Measurements from ENCODE around the gene TRIM66. TPM values are rescaled to one million over a fixed set of nuclear protein-coding genes. Genes with fewer than 3 reads are reported as not detected.
A peak's percentile ranks its signal among the peaks of the same experiment; 100 is the strongest.

Gene TRIM66
- total RNA-seq, 1 experiment from 2014 or later: 0.83 TPM

DNA sequence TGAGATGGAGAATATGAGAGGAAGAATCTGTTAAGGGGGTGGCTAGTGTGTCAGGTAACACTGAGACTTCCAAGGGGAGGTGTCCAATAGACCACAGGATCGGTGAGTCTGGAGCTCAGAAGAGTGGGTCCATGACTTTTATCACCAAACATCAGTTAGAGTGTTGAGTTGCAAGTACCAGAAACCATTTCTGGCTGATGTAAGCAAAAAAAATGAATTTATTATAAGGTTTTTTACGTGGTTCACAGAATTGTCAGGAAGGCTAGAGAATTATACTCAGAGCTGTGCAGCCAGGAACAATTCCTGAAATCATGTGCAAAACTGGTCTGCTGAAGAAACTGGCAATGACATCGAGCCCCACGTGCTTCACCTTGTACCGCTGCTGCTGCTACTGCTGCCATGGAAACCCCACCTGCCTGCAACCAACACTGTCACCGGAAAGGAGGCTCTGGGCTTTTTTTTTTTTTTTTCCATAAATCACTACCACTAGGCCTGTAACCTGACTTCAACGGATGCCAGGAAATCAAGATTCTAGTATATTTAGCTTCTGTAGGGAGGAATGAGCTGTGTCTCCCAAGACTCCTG lies 71.8 kb downstream of the TRIM66 start:
- peak; percentile 47 for DNase-seq
- Histone ChIP-seq H3K4me3 (ENCODE audit: insufficient read depth, low read depth, low read length) (no peak overlapping the region), H3K36me3 (replicated peaks; ENCODE audit: control insufficient read depth, insufficient read depth, low read length) (no peaks in the 10 kb centered on the region), H3K27me3 (ENCODE audit: control insufficient read depth, insufficient read depth, low read length) (no peaks in the 10 kb centered on the region)

DNA sequence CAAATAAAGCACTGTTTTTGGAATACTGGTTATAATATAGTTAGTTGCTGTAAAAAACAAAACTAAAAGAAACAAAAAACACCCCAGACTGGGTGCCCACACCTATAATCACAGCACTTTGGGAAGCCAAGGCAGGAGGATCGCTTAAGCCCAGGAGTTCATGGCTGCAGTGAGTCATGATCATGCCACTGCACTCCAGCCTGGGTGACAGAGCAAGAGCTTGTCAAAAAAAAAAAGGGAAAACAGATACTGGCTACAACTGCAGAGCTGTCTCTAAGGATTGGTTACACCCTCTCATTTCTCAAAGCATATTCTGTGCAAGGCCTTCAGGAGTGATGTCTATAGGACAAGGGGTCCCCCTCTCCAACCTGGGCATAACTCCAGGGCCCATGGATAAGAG lies 73.8 kb downstream of the TRIM66 start:
- H3K4me3 ChIP-seq (ENCODE audit: insufficient read depth, low read depth, low read length): no peak overlapping the region
- DNase-seq: no peak
- H3K36me3 ChIP-seq (replicated peaks; ENCODE audit: control insufficient read depth, insufficient read depth, low read length): no peaks in the 10 kb centered on the region
- no peaks in the 10 kb centered on the region for H3K27me3 ChIP-seq (ENCODE audit: control insufficient read depth, insufficient read depth, low read length)

DNA sequence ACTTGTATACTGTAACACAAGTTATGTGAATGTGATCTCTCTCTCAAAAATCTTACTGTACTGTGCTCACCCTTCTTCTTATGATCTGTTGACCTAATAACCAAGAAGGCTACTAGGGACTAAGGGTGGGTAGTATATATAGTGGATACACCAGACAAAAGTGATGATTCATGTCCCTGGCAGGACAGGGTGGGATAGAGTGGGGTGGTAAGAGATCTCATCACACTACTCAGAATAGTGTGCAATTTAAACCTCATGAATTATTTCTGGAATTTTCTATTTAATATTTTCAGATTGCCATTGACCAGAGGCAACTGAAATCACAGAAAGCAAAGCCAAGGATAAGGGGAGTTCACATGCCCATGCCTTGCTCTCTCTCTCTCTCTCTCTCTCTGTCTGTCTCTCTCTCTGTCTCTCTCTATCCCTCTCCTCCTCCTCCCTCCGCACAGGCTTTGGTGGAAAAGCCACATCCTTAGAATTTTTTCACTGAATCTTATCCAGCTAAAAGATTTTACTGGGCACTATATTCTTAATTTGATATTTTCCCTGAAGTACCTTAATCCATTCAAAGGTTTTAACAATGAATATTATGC lies 76.4 kb downstream of the TRIM66 start:
- no peak for DNase-seq
- H3K27me3 ChIP-seq (ENCODE audit: control insufficient read depth, insufficient read depth, low read length): no peaks in the 10 kb centered on the region
- H3K4me3 ChIP-seq (ENCODE audit: insufficient read depth, low read depth, low read length): no peak overlapping the region
- no peaks in the 10 kb centered on the region for H3K36me3 ChIP-seq (replicated peaks; ENCODE audit: control insufficient read depth, insufficient read depth, low read length)

DNA sequence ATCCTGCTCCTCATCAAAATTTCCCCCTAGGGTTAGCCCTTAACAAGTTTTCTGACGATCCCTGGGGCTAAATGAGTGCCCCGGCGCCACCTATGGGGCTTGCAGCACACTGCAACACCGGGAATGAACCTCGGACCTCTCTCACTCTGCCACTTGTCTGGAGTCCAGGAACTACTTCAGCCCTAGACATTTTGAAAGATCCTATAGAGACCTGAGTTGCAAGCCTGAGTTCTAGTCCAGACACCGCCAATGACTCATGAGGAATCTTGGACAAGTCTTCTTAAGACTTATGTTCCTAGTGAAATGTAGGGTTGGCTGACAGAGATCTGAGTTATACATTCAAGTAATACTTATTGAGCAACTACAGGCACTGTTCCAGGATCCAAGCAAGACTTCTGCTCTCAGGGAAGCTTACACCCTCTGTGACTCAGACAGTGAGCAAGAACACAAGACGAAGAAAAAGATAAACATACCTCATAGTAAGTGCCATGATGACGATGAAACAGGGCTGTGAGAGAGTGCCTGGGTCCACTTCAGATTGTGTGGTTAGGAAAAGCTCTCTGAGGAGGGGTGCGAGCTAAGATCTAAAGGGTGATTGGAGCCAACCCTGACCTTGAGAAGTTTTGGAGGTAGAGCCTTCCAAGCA lies 78.3 kb downstream of the TRIM66 start:
- peak; percentile 76 for DNase-seq

DNA sequence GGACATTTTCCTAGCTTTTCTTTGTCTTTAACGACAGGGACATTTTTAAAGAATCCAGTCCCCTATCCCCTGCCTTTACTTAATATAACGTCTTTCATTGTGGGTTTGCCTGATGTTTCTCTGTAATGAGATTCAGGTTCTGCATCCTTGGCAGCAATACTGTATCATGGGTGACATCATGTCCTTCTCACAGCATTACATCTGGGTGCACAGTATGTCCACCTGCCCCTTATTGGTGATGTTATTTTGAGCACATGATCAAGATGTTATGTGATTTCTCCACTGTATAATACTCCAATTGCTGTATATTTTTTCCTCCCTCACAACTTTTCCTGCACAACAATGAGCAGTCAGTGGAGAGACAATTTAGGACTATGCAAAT lies 78.8 kb downstream of the TRIM66 start:
- Histone ChIP-seq H3K4me3 (ENCODE audit: insufficient read depth, low read depth, low read length) (no peak overlapping the region), H3K27me3 (ENCODE audit: control insufficient read depth, insufficient read depth, low read length) (no peaks in the 10 kb centered on the region), H3K36me3 (replicated peaks; ENCODE audit: control insufficient read depth, insufficient read depth, low read length) (no peaks in the 10 kb centered on the region)
- DNase-seq: no peak

More for the DNA sequence above, 78.3 kb downstream of the TRIM66 start:
- Histone ChIP-seq H3K36me3 (replicated peaks; ENCODE audit: control insufficient read depth, insufficient read depth, low read length) (no peaks in the 10 kb centered on the region), H3K27me3 (ENCODE audit: control insufficient read depth, insufficient read depth, low read length) (no peaks in the 10 kb centered on the region), H3K4me3 (ENCODE audit: insufficient read depth, low read depth, low read length) (no peak overlapping the region)

DNA sequence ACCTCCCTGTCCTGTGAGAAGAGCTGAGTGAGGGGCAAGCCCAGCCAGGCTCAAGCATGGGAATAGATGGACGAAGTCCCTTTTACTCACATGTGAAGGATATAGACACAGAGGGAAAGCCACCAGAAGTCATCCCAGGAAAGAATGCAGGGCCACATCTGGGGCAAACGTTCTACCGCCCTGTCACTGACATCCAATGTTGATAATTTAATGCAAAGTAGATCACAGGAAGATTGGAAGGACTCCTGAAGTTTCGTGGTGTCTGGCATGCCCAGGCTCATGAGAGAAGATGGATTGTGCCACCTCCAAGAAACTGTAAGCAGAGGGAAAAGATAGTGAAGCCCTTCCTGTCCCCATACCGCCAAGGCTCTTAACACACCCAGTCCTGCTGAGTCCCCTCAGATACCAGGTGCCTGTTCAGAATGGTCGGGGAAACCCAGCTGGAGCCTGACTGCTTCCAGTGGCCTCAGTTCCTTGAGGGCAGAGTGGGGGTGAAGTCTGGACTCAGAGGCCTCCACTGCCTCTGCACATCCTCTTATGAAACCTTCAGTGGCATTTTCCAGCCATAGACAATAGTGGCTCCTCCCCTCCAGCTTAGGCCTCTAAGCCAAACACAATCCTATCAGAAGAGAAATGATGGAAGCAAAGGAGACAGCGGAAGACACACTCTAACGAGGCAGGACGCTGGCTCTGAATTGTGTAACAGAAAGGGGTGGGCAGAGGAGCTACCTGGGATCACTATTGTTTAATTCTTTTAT lies 80.9 kb downstream of the TRIM66 start:
- H3K4me3 ChIP-seq (ENCODE audit: insufficient read depth, low read depth, low read length): no peak overlapping the region
- DNase-seq: no peak
- no peaks in the 10 kb centered on the region for H3K27me3 ChIP-seq (ENCODE audit: control insufficient read depth, insufficient read depth, low read length)
- H3K36me3 ChIP-seq (replicated peaks; ENCODE audit: control insufficient read depth, insufficient read depth, low read length): no peaks in the 10 kb centered on the region

DNA sequence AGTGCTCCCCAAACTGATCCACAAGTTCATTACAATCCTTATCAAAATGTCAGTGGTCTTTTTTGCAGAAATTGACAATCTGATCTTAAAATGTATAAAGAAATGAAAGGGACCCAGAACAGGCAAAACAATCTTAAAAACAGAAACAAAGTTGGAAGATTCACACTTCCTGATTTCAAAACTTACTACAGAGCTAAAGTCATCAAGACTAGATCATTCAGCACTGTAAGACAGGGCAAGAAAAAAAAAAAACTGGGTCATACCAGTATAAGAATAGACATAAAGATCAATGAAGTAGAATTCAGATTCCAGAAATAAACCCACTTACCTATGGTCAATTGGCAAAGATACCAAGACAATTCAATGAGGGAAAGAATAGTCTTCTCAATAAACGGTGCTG lies 84.0 kb downstream of the TRIM66 start:
- no peak overlapping the region for H3K4me3 ChIP-seq (ENCODE audit: insufficient read depth, low read depth, low read length)
- H3K36me3 ChIP-seq (replicated peaks; ENCODE audit: control insufficient read depth, insufficient read depth, low read length): no peaks in the 10 kb centered on the region
- no peak for DNase-seq
- no peaks in the 10 kb centered on the region for H3K27me3 ChIP-seq (ENCODE audit: control insufficient read depth, insufficient read depth, low read length)

DNA sequence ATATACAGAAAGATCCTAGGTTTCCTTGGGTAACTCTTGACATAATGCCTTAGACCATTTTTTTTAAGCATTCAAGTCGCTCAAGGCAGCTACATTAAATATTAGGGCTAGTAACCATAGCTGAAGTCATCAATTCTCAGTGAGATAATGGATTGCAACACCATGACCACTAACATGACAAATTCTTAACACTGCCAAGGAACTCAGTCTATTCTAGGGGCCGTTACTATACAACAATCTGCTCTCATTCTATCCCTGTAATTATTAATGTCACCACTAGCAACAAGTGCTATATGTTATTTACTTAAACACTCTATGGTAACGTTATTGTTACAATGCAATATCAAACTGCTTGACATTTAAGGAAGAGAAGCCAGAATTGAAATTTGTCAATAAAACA lies 85.3 kb downstream of the TRIM66 start:
- no peaks in the 10 kb centered on the region for H3K27me3 ChIP-seq (ENCODE audit: control insufficient read depth, insufficient read depth, low read length)
- H3K36me3 ChIP-seq (replicated peaks; ENCODE audit: control insufficient read depth, insufficient read depth, low read length): no peaks in the 10 kb centered on the region
- no peak overlapping the region for H3K4me3 ChIP-seq (ENCODE audit: insufficient read depth, low read depth, low read length)
- no peak for DNase-seq

DNA sequence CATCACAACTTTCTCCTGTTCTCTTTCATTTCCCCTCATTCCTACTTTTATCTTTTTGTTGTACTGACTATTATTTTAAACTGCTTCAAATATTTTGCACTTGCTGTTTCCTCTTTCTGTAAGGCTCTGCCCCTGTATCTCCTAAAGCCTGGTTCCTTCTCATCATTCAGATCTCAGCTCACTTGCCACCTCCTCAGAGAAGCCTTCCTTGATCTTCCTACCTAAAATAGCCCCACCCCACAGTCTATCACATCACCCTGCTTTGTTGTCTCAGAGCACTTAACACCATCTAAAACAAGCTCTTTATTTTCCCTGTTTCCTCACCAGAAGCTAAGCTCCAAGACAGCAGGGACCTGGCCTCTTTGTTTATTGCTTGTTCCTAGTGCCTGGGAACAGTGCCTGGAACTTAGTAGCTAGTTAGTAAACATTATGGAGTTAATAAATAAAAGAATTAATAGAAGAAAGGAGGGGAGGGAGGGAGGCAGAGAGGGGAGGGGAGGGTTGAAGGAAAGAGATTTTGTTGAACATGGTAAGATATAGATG lies 85.9 kb downstream of the TRIM66 start:
- no peak overlapping the region for H3K4me3 ChIP-seq (ENCODE audit: insufficient read depth, low read depth, low read length)
- H3K27me3 ChIP-seq (ENCODE audit: control insufficient read depth, insufficient read depth, low read length): no peaks in the 10 kb centered on the region
- no peak for DNase-seq
- H3K36me3 ChIP-seq (replicated peaks; ENCODE audit: control insufficient read depth, insufficient read depth, low read length): no peaks in the 10 kb centered on the region

DNA sequence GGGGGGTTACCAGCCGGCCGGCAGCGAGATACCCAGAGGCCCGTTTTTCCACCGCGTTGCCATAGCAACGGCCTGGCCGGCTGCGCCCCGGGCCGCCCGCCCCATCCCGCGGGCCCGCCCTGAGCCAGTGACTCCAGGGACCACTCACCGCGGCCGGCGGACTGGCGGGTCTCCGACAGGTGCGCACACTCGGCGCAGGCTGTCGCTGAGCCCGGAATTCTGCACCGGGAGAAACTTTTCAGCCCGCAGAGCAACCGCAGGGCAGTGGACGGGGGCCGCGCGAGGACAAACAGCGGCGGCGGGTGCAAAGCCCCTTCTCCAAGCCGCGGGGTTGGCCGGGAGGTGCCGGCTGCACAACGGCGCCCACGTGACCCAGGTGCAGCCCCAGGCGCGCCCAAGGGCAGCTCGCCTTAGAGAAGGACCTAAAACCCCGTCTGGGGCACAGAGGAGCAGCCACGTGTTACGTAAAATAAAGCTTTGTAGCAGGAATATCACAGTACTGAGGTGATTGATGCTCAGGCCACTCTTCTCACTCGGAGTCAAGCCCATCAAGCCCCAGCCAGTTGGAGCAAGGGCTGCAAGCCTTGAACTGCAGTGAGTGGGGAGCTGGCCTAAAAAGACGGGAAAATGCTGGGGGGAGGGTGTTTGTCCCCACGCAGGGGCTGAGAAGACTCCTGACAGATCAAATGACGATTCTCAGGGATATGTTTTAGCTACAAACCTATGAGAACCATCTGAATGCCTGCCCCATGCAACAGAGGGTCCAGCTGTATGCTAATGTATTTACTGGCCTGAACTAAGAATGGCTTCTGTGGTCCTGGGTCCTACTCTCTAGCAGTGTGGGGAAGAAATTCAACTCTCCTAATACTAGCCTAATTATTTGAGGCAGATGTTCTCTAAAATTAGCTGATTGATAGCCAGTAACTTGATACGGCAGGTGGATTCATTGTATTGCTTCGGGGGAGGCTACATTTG lies 88.2 kb downstream of the TRIM66 start, which contains the start of gene STK33:
TSS of gene STK33 (minus strand) at position 294 of the 975 bp plus-strand sequence. CDS start 119,323 bp downstream, outside the sequence.
- Histone ChIP-seq H3K36me3 (replicated peaks; ENCODE audit: control insufficient read depth, insufficient read depth, low read length) (no peaks in the 10 kb centered on the region), H3K27me3 (ENCODE audit: control insufficient read depth, insufficient read depth, low read length) (no peaks in the 10 kb centered on the region), H3K4me3 (ENCODE audit: insufficient read depth, low read depth, low read length) (peak within 1 kb of the TSS; percentile 68)
- peak; percentile 94 for DNase-seq

DNA sequence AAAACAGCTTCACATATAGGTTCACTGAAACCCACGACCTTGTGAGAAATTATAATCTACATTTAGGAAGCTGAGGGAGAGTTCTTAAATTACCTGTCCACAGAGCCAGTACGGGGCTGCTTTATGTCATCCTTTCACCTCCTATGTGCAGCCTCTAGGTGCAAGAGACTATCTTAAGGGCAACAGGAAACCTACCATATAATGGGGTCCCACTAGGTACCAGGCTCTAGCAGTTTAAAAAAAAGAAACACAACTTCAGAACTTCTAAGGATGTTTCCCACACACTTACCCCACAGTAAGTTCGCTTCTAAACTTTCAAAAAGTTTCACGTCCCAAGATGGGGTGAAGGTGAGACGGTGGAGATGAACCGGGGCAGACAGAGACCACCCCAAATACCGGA lies 89.0 kb downstream of the TRIM66 start:
- Histone ChIP-seq H3K36me3 (replicated peaks; ENCODE audit: control insufficient read depth, insufficient read depth, low read length) (no peaks in the 10 kb centered on the region), H3K4me3 (ENCODE audit: insufficient read depth, low read depth, low read length) (peak overlapping the region; percentile 68), H3K27me3 (ENCODE audit: control insufficient read depth, insufficient read depth, low read length) (no peaks in the 10 kb centered on the region)
- DNase-seq: no peak

DNA sequence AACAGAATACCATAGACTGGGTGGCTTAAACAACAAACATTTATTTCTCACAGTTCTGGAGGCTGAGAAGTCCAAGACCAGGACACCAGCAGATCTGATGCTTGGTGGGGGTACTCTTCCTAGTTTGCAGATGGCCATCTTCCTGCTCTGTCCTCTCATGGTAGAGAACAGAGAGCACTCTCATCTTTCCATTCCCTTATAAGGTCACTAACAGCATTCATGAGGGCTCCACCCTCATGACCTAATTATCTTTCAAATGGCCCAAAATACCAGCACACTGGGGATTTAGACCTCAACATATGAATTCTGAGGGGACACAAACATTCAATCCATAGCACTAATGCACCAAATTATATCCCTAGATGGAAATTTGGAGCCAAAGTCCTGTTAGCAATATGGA lies 94.5 kb downstream of the TRIM66 start:
- no peak for DNase-seq
- H3K27me3 ChIP-seq (ENCODE audit: control insufficient read depth, insufficient read depth, low read length): no peaks in the 10 kb centered on the region
- no peak overlapping the region for H3K4me3 ChIP-seq (ENCODE audit: insufficient read depth, low read depth, low read length)
- no peaks in the 10 kb centered on the region for H3K36me3 ChIP-seq (replicated peaks; ENCODE audit: control insufficient read depth, insufficient read depth, low read length)

DNA sequence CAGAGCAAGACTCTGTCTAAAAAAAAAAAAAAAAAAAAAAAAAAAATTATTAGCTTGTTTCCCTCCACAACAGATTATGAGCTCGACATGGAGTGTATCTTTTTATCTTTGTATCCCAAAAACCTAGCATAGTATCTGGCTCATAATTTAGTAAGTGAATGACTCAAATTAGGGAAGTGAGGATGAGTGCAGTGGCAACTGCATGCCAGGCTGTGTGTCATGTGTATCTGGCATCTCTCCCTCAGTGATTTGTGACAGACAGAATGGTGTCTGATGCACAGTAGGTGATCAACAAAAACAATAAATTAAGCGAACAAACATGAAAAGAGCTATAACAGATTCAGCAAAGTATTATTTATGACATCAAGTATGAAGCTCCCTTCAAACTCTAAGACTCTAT lies 95.7 kb downstream of the TRIM66 start:
- Histone ChIP-seq H3K27me3 (ENCODE audit: control insufficient read depth, insufficient read depth, low read length) (no peaks in the 10 kb centered on the region), H3K4me3 (ENCODE audit: insufficient read depth, low read depth, low read length) (no peak overlapping the region), H3K36me3 (replicated peaks; ENCODE audit: control insufficient read depth, insufficient read depth, low read length) (no peaks in the 10 kb centered on the region)
- DNase-seq: no peak

DNA sequence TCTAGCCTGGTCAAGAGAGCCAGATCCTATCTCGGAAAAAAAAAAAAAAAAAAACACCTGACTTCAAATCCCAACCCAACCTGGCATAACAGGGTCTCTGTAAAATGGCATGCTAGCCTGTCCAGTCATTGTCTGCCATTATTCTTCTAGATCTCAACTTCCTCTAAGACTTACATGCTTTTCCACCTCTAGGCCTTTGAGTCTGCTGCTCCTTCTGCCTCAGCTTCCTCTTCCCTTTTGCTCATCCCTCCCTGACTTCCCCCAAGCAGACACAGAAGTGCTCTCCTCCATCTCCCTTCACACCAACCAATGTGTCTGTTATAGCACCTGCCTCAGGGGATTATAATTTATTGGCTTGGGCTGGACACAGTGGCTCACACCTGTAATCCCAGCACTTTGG lies 96.3 kb downstream of the TRIM66 start:
- Histone ChIP-seq H3K4me3 (ENCODE audit: insufficient read depth, low read depth, low read length) (no peak overlapping the region), H3K36me3 (replicated peaks; ENCODE audit: control insufficient read depth, insufficient read depth, low read length) (no peaks in the 10 kb centered on the region), H3K27me3 (ENCODE audit: control insufficient read depth, insufficient read depth, low read length) (no peaks in the 10 kb centered on the region)
- no peak for DNase-seq

Measured in H7 (cell line).